GM12878 (cell line): ENCODE data around the gene SHROOM3. TPM values are rescaled to one million over a fixed set of nuclear protein-coding genes. Genes with fewer than 3 reads are reported as not detected.

ENCODE experiments used
- ATAC-seq: fragments of 200-7000 bp; cut with Tn5 transposase; 3 replicates; pipeline ENCODE4 v1.9.1; 2020; ENCODE audit warnings: mild to moderate bottlenecking, moderate library complexity
- BruUV-seq: library from RNA; stranded (reverse); fragments of 400-500 nt; replicated peaks from 2 replicates; lab custom pipeline; 2021; lab: Mats Ljungman, UMichigan
- CTCF ChIA-PET: fragments of 300-600 bp; sonication (Branson Sonifier 250); formaldehyde crosslinking; extraction: SDS; loops from one replicate; lab custom pipeline; 2021; ENCODE audit warnings: inconsistent platforms; lab: Yijun Ruan, JAX
- POLR2A ChIA-PET: fragments of 350-600 bp; formaldehyde crosslinking; extraction: SDS; loops from one replicate; lab custom pipeline; 2021; ENCODE audit warnings: inconsistent platforms; lab: Charles Lee
- RAD21 ChIA-PET: fragments of 300-600 bp; sonication (Branson Sonifier 250); formaldehyde crosslinking; loops from one replicate; lab custom pipeline; 2023; ENCODE audit warnings: antibody characterized with exemption; ENCODE audit not compliant: unreplicated experiment; lab: Charles Lee
- SMC1A ChIA-PET: fragments of 300-600 bp; sonication (Branson Sonifier 250); formaldehyde crosslinking; loops from one replicate; lab custom pipeline; 2023; ENCODE audit not compliant: unreplicated experiment, uncharacterized antibody; lab: Charles Lee
- DNase-seq: peaks from one replicate; pipeline ENCODE4 v3.0.0-alpha.2; 2011; ENCODE audit warnings: low read depth, low spot score
- FAIRE-seq: peaks from 3 replicates; lab custom pipeline; 2011; peaks lifted over from hg19 to GRCh38; lab: Jason Lieb, UNC
- H2AFZ ChIP-seq: 2 replicates; pipeline ENCODE4 v1.6.0; 2011; ENCODE audit warnings: low read depth, low read length, control low read depth; ENCODE audit not compliant: control insufficient read depth
- H3K27ac ChIP-seq: 2 replicates; pipeline ENCODE4 v1.5.1; 2011; ENCODE audit warnings: control low read depth; ENCODE audit not compliant: control insufficient read depth, insufficient read depth
- H3K27me3 ChIP-seq, 2 experiments: replicated peaks in 1 of 2; 2 replicates each; pipeline versions ENCODE4 v1.6.0 to v1.6.1; 2011; ENCODE audit warnings: low read length in 1 of 2; ENCODE audit not compliant: control insufficient read depth in 2 of 2, insufficient read depth in 2 of 2
- H3K36me3 ChIP-seq, 2 experiments: 2 replicates each; pipeline ENCODE4 v1.5.1; 2011; ENCODE audit warnings: low read length in 1 of 2; ENCODE audit not compliant: control insufficient read depth in 2 of 2, insufficient read depth in 2 of 2
- H3K4me1 ChIP-seq: 2 replicates; pipeline ENCODE4 v1.6.1; 2011; ENCODE audit warnings: mild to moderate bottlenecking, low read length, moderate library complexity, mixed read lengths; ENCODE audit not compliant: control insufficient read depth, insufficient read depth
- H3K4me2 ChIP-seq: 2 replicates; pipeline ENCODE4 v1.6.0; 2011; ENCODE audit warnings: control low read depth; ENCODE audit not compliant: control insufficient read depth, insufficient read depth
- H3K4me3 ChIP-seq: fragments of 200-600 bp; sonication (generic); 2 replicates; pipeline ENCODE4 v1.5.1; 2016
- H3K79me2 ChIP-seq: 2 replicates; pipeline ENCODE4 v1.6.0; 2011; ENCODE audit warnings: low read length; ENCODE audit not compliant: control insufficient read depth, insufficient read depth
- H3K9ac ChIP-seq: 2 replicates; pipeline ENCODE4 v1.8.0; 2011; ENCODE audit warnings: low read length, control low read depth, mixed read lengths; ENCODE audit not compliant: control insufficient read depth, insufficient read depth
- H3K9me3 ChIP-seq: replicated peaks from 3 replicates; pipeline ENCODE4 v1.5.1; 2011; ENCODE audit warnings: mild to moderate bottlenecking, low read length; ENCODE audit not compliant: control insufficient read depth, insufficient read depth
- H4K20me1 ChIP-seq: 2 replicates; pipeline ENCODE4 v1.6.0; 2011; ENCODE audit not compliant: control insufficient read depth, insufficient read depth
- ASH2L ChIP-seq: fragments of 300-600, 200-600 bp; sonication (generic); IDR thresholded peaks from 2 replicates; pipeline ENCODE4 v1.6.1; 2017; ENCODE audit warnings: low read depth, mild to moderate bottlenecking, borderline replicate concordance
- CHD2 ChIP-seq: IDR thresholded peaks from 2 replicates; pipeline ENCODE4 v1.6.1; 2011; ENCODE audit warnings: low read depth, low read length, improper control_type of control experiment, borderline replicate concordance
- CHD4 ChIP-seq: fragments of 200-600 bp; sonication (generic); IDR thresholded peaks from 2 replicates; pipeline ENCODE4 v1.6.1; 2016; ENCODE audit warnings: mild to moderate bottlenecking
- EED ChIP-seq: sonication (generic); IDR thresholded peaks from 2 replicates; pipeline ENCODE4 v1.6.1; 2016; ENCODE audit warnings: antibody characterized with exemption, low read depth
- FOXM1 ChIP-seq: IDR thresholded peaks from 2 replicates; pipeline ENCODE4 v1.6.1; 2012; ENCODE audit warnings: low read depth, mild to moderate bottlenecking, inconsistent platforms, low read length, moderate library complexity
- GABPA ChIP-seq: IDR thresholded peaks from 2 replicates; pipeline ENCODE4 v1.6.1; 2014; ENCODE audit warnings: antibody characterized with exemption, low read depth, mild to moderate bottlenecking, inconsistent platforms
- IKZF2 ChIP-seq, 2 experiments: fragments of 450-650 bp; IDR thresholded peaks; 2 replicates each; pipeline ENCODE4 v1.6.1; 2017; ENCODE audit warnings: mild to moderate bottlenecking in 2 of 2, moderate library complexity in 2 of 2
- MTA2 ChIP-seq: fragments of 450-650 bp; IDR thresholded peaks from 2 replicates; pipeline ENCODE4 v1.6.1; 2016; ENCODE audit warnings: low read depth, mild to moderate bottlenecking, moderate library complexity
- MXI1 ChIP-seq: fragments of 150-350 bp; IDR thresholded peaks from 2 replicates; pipeline ENCODE4 v1.6.1; 2011; ENCODE audit warnings: low read depth, mild to moderate bottlenecking, inconsistent platforms, low read length, improper control_type of control experiment
- MYB ChIP-seq: fragments of 150-350 bp; IDR thresholded peaks from 2 replicates; pipeline ENCODE4 v1.6.1; 2014; ENCODE audit warnings: mild to moderate bottlenecking, low read depth, low read length, borderline replicate concordance
- NFXL1 ChIP-seq: fragments of 450-650 bp; IDR thresholded peaks from 2 replicates; pipeline ENCODE4 v1.6.1; 2017; ENCODE audit warnings: antibody characterized with exemption, mild to moderate bottlenecking, borderline replicate concordance
- NR2F1 ChIP-seq: fragments of 450-650 bp; conservative IDR thresholded peaks from 2 replicates; pipeline ENCODE4 v1.6.1; 2017; ENCODE audit warnings: mild to moderate bottlenecking
- NRF1 ChIP-seq: conservative IDR thresholded peaks from 2 replicates; pipeline ENCODE4 v1.6.1; 2011; ENCODE audit warnings: mild to moderate bottlenecking, low read depth, low read length, improper control_type of control experiment
- SIN3A ChIP-seq: IDR thresholded peaks from 2 replicates; pipeline ENCODE4 v1.6.1; 2012; ENCODE audit warnings: low read depth, low read length, improper control_type of control experiment
- SMC3 ChIP-seq: IDR thresholded peaks from 2 replicates; pipeline ENCODE4 v1.6.1; 2011; ENCODE audit warnings: low read length, improper control_type of control experiment, borderline replicate concordance
- STAT1 ChIP-seq: fragments of 450-650 bp; conservative IDR thresholded peaks from 2 replicates; pipeline ENCODE4 v1.6.1; 2014; ENCODE audit warnings: antibody characterized with exemption, mild to moderate bottlenecking
- WGBS: methylation state at CpG from one replicate; pipeline ENCODE4 v1.1.6; 2016; ENCODE audit warnings: low lambda C conversion rate; ENCODE audit not compliant: insufficient replicate concordance, insufficient coverage; ENCODE audit errors: missing lambda C conversion rate; 5-methylcytosine and 5-hydroxymethylcytosine counted together
- in situ Hi-C: fragments of 300-500 bp; cut with MboI; formaldehyde crosslinking; loops from 9 replicates; pipeline ENCODE4 v1.14.3; 2018; ENCODE audit warnings: mixed read lengths
- intact Hi-C: fragments of 100-400 bp; cut with micrococcal nuclease; formaldehyde crosslinking; loops from one replicate; pipeline ENCODE4 v1.14.2; 2022; ENCODE audit not compliant: unreplicated experiment
- polyA plus RNA-seq, 11 experiments: library from polyadenylated mRNA; depleted of rRNA in 4 of 11; unstranded in 6 of 11; stranded (reverse) in 5 of 11; fragments of >200 nt; fragmentation: Nextera tagmentation in 4 of 11; fragmentation: Illumina TruSeq in 1 of 11; extraction: Ambion mirVana in 4 of 11; extraction: Trizol in 1 of 11; gene quantifications; 1 replicate in 1 of 11; 2 replicates in 10 of 11; pipeline versions ENCODE4 v1.2.1 to v1.2.3, GENCODE V29; 2011 to 2016; ENCODE audit warnings: inconsistent platforms in 2 of 11, missing spikeins in 2 of 11, low read depth in 1 of 11
- total RNA-seq, 4 experiments: library from RNA; depleted of rRNA in 3 of 4; stranded (reverse); fragments of >200 nt in 3 of 4; fragmentation: Illumina TruSeq in 1 of 4; extraction: Trizol in 1 of 4; gene quantifications; 2 replicates each; pipeline versions ENCODE4 v1.2.1 to v1.2.3, GENCODE V29; 2013 to 2021
- TF ChIP-seq, protein P1 (sequence below), 3 experiments: IDR thresholded peaks in 2 of 3; conservative IDR thresholded peaks in 1 of 3; 2 replicates each; pipeline ENCODE4 v1.5.1; 2011; ENCODE audit warnings: low read depth in 3 of 3, low read length in 3 of 3, mild to moderate bottlenecking in 3 of 3, control low read depth in 2 of 3, moderate library complexity in 2 of 3, inconsistent platforms in 1 of 3, mixed read lengths in 1 of 3; ENCODE audit not compliant: control insufficient read depth in 2 of 3, insufficient read depth in 1 of 3; ENCODE audit errors: extremely low read depth in 1 of 3
- TF ChIP-seq, protein P2 (sequence below): fragments of 150-350 bp; IDR thresholded peaks from 2 replicates; pipeline ENCODE4 v1.6.1; 2016; ENCODE audit warnings: low read depth, low read length

Gene SHROOM3
- total and polyA plus RNA-seq, 10 of the 15 experiments (the other 5 are each of a cell fraction or from before 2014, with no cell fraction given) = under 0.01 to 0.29 (median 0.08) TPM; not detected in 1

DNA sequence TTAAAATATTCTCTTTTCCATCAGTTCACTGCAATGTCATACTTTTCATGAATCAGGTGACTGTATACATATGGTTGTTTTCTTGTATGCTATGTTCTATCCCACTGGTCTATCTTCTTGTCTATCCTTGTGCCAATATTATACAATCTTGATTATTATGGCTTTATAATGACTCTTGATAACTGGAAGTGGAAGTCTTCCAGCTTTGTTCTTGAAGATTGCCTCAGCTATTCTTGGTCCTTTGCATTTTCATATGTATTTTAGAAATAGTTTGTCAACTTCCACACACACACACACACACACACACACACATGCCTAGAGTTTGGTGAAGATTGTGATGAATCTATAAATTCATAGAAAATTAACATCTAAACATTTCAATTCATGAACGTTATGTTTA is 67.9 kb downstream of the SHROOM3 start (continued):
- no peak for TF ChIP-seq NR2F1
- TF ChIP-seq EED = no peak
- TF ChIP-seq STAT1 = no peak
- no peak for TF ChIP-seq FOXM1
- TF ChIP-seq SIN3A = no peak
- no peak for TF ChIP-seq CHD4
- TF ChIP-seq MXI1 = no peak
- no peak for TF ChIP-seq MYB
- TF ChIP-seq, all 136 proteins: peak for 0

DNA sequence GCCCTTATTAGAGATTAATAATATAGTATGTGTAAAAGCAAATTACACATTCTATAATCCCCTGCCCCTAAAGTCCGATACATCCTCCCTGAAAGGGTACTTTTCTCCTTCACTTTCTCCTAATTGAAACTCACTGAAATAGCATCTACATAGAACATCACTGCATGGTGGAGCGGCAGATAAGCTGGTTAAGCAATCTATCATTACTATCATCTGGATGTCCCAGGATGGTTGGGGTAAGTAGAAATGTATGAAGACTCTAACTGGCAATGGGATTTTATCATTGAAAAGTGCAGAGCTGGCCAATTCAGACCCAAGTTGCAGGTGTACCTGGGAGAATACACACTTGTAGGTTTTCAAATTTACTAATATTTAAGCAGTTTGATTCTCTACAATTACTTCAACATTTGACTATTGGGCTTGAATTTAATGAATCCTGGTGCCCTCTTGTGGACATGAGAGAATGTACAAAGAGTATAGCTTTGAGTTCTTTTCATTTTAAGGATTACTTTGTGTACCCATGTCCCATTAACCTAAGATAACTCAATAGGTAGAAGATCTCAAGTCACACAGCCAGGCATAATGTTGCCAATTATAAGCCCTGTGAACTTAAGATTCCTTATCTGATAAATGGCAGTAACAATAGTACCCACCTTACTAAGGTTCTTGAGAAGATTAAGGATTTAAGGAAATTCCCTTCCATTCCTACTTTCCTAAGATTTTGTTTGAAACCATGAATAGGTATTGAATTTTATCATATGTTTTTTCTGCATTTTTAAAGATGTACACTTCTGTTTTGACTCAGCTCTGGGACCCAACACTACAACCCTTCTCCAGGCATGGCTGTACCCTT is 69.8 kb downstream of the SHROOM3 start:
- ATAC-seq = peak; percentile 76
- CTCF ChIA-PET = interaction anchor here (0.6 to 8.2 kb wide), 23 partner anchors 8 to 900 kb away, joined by 3 to 120 read pairs (median 4); partner anchors contain the start of gene SHROOM3
- 48% methylated on average over 2 of the region's 2 CpGs for WGBS
- TF ChIP-seq ASH2L (no peak), SMC3 (peak; percentile 82), MTA2 (no peak), NFXL1 (no peak), GABPA (no peak), CHD2 (no peak), IKZF2 (IDR thresholded peaks at IDR 0.05) (no peak), NRF1 (no peak)
- TF ChIP-seq, protein P1, sequence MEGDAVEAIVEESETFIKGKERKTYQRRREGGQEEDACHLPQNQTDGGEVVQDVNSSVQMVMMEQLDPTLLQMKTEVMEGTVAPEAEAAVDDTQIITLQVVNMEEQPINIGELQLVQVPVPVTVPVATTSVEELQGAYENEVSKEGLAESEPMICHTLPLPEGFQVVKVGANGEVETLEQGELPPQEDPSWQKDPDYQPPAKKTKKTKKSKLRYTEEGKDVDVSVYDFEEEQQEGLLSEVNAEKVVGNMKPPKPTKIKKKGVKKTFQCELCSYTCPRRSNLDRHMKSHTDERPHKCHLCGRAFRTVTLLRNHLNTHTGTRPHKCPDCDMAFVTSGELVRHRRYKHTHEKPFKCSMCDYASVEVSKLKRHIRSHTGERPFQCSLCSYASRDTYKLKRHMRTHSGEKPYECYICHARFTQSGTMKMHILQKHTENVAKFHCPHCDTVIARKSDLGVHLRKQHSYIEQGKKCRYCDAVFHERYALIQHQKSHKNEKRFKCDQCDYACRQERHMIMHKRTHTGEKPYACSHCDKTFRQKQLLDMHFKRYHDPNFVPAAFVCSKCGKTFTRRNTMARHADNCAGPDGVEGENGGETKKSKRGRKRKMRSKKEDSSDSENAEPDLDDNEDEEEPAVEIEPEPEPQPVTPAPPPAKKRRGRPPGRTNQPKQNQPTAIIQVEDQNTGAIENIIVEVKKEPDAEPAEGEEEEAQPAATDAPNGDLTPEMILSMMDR (IDR thresholded peaks at IDR 0.05 in 2 of 3, conservative IDR thresholded peaks at IDR 0.05 in 1 of 3; ENCODE audit: control insufficient read depth in 2 of 3, extremely low read depth in 1 of 3, insufficient read depth in 1 of 3, low read depth in 3 of 3, low read length in 3 of 3) = peak; percentile 49 to 58 (median 52); a peak in 5 of 6 replicates
- TF ChIP-seq, protein P2, sequence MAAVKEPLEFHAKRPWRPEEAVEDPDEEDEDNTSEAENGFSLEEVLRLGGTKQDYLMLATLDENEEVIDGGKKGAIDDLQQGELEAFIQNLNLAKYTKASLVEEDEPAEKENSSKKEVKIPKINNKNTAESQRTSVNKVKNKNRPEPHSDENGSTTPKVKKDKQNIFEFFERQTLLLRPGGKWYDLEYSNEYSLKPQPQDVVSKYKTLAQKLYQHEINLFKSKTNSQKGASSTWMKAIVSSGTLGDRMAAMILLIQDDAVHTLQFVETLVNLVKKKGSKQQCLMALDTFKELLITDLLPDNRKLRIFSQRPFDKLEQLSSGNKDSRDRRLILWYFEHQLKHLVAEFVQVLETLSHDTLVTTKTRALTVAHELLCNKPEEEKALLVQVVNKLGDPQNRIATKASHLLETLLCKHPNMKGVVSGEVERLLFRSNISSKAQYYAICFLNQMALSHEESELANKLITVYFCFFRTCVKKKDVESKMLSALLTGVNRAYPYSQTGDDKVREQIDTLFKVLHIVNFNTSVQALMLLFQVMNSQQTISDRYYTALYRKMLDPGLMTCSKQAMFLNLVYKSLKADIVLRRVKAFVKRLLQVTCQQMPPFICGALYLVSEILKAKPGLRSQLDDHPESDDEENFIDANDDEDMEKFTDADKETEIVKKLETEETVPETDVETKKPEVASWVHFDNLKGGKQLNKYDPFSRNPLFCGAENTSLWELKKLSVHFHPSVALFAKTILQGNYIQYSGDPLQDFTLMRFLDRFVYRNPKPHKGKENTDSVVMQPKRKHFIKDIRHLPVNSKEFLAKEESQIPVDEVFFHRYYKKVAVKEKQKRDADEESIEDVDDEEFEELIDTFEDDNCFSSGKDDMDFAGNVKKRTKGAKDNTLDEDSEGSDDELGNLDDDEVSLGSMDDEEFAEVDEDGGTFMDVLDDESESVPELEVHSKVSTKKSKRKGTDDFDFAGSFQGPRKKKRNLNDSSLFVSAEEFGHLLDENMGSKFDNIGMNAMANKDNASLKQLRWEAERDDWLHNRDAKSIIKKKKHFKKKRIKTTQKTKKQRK = no peak

More for the DNA sequence above, 69.8 kb downstream of the SHROOM3 start:
- FAIRE-seq (peak; percentile 74), DNase-seq (no peak)
- SMC1A ChIA-PET = interaction anchor here (1.1 to 3.8 kb wide), 11 partner anchors 17 to 533 kb away, joined by 3 to 37 read pairs (median 4); partner anchors contain the start of genes NUP54 and SHROOM3
- intact Hi-C loops = loop anchor here (1.0 kb wide), 2 partner anchors 75 to 325 kb away; no protein-coding TSS in a partner anchor
- RAD21 ChIA-PET = interaction anchor here (0.8 to 3.6 kb wide), 7 partner anchors 17 to 509 kb away, joined by 3 to 24 read pairs (median 9); no protein-coding TSS in a partner anchor
- no peaks in the 10 kb centered on the region for H4K20me1 ChIP-seq
- POLR2A ChIA-PET = no interaction called here
- H3K4me3 ChIP-seq = no peak overlapping the region
- BruUV-seq = no TSS peak
- no peaks in the 10 kb centered on the region for H3K9me3 ChIP-seq
- H3K27me3 ChIP-seq = no peaks in the 10 kb centered on the region
- in situ Hi-C loops = loop anchor here (5.0 kb wide), 1 partner anchor 328 kb away; no protein-coding TSS in a partner anchor
- H3K36me3 ChIP-seq = no peaks in the 10 kb centered on the region
- H3K9ac ChIP-seq = no peak overlapping the region
- no peaks in the 10 kb centered on the region for H3K4me1 ChIP-seq
- H2AFZ ChIP-seq = no peak overlapping the region
- no peak overlapping the region for H3K4me2 ChIP-seq
- H3K79me2 ChIP-seq = no peaks in the 10 kb centered on the region
- no peak overlapping the region for H3K27ac ChIP-seq
